Fibroblast of gingiva (primary cell): ENCODE data around the gene NEK9.

ENCODE experiments used
- DNase-seq: peaks from one replicate; pipeline ENCODE4 v3.0.0-alpha.2; 2011; ENCODE audit warnings: low read depth

The NEK9 gene

DNA sequence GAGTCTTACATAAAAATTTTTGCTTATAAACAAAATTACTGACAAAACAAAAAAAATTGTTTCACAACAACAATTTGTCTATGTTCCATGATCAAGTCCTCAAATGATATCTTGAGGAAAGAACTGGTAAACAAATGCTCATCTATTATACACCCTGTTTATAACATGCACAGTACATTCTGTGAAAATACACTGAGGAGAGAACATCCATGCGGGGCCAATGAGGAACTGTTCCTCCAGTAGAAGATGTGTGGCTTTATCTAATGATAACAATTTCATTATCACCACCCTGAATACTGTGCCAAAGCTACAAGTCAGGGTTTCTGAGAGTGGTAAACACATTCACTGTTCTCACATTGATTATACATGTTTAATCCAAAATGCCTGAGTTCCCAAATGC lies 86.3 kb downstream of the NEK9 start:
- no peak for DNase-seq

DNA sequence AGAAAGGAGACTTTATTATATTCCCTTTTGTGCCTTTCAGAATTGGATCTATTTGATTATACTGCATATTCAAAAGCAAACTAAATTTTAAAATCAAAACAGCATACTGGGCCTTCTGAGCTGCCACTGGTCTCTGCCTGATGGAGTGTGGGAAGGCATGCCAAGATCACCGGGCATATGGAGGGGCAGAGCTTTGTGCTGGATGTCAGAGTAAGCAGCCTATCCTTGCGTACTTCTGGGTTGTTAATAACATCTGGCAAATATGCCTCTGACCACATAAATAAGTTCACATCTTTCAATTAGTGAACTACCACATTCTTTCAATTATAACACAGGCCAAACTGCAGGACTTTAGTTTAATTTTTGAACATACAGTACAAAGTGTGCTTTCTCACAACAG lies 93.9 kb downstream of the NEK9 start:
- peak; percentile 25 for DNase-seq

DNA sequence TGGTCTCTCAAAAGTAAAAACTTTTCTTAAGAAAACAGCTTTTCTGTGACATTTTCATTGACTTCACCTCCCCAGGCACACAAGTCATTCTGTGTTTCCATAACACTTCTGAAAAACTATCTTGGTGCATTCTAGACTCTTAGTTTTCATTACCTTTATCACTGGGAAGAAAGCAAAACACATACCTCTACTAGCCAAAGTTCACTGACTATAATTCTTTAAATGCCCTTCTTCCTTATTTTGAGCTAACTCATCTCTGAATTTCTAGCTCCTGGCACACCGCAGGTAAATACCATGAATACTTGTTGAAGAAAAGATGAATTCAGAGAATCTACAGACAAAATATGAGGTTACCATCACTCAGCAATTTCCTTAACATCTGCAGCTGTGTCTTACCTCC lies 96.7 kb downstream of the NEK9 start:
- DNase-seq: no peak
